Lung (tissue), 12 donors: ENCODE results near the gene THRB. TPM values are rescaled to one million over a fixed set of nuclear protein-coding genes. Genes with fewer than 3 reads are reported as not detected.
A peak's percentile ranks its signal among the peaks of the same experiment; 100 is the strongest.

Source experiments
- ATAC-seq: fragments of 200-7000 bp; cut with Tn5 transposase; one replicate; pipeline ENCODE4 v1.9.1; 2020; ENCODE audit warnings: moderate number of reproducible peaks; ENCODE audit not compliant: insufficient read depth, low FRiP score
- DNase-seq, 3 donors: peaks; one replicate each; pipeline ENCODE4 v3.0.0-alpha.2; 2013 to 2017
- H3K27ac ChIP-seq, 2 donors: one replicate each; pipeline ENCODE4 v1.5.1; 2013; ENCODE audit warnings: mild to moderate bottlenecking in 2 of 2, moderate library complexity in 2 of 2, control low read depth in 1 of 2, inconsistent platforms in 1 of 2, low read depth in 1 of 2, low read length in 1 of 2
- H3K27me3 ChIP-seq, 3 donors: one replicate each; pipeline ENCODE4 v1.5.1; 2013; ENCODE audit warnings: low read length in 2 of 3; ENCODE audit not compliant: control insufficient read depth in 3 of 3, insufficient read depth in 3 of 3
- H3K36me3 ChIP-seq, 4 donors: one replicate each; pipeline ENCODE4 v1.5.1; 2013; ENCODE audit warnings: low read length in 4 of 4, mild to moderate bottlenecking in 1 of 4, moderate library complexity in 1 of 4; ENCODE audit not compliant: control insufficient read depth in 4 of 4, insufficient read depth in 4 of 4
- H3K4me1 ChIP-seq, 5 donors: one replicate each; pipeline ENCODE4 v1.5.1; 2013; ENCODE audit warnings: low read length in 5 of 5, mild to moderate bottlenecking in 2 of 5, moderate library complexity in 1 of 5; ENCODE audit not compliant: control insufficient read depth in 5 of 5, insufficient read depth in 5 of 5
- H3K4me3 ChIP-seq: one replicate; pipeline ENCODE4 v1.5.1; 2013; ENCODE audit warnings: mild to moderate bottlenecking, control low read depth, moderate library complexity
- H3K9ac ChIP-seq, 2 donors: one replicate each; pipeline ENCODE4 v1.5.1; 2013; ENCODE audit warnings: low read length in 2 of 2, control low read depth in 1 of 2; ENCODE audit not compliant: insufficient read depth in 1 of 2
- H3K9me3 ChIP-seq, 4 donors: one replicate each; pipeline ENCODE4 v1.5.1; 2013; ENCODE audit warnings: low read length in 3 of 4, mild to moderate bottlenecking in 1 of 4, moderate library complexity in 1 of 4; ENCODE audit not compliant: control insufficient read depth in 4 of 4, insufficient read depth in 3 of 4
- CTCF ChIP-seq: IDR thresholded peaks from 2 replicates; pipeline ENCODE4 v1.5.1; 2012; ENCODE audit warnings: mild to moderate bottlenecking; ENCODE audit errors: control extremely low read depth, extremely low read depth
- WGBS, 2 donors: extraction: QIAGEN DNeasy Blood & Tissue Kit; methylation state at CpG; one replicate each; pipeline ENCODE4 v1.1.7; 2013; 5-methylcytosine and 5-hydroxymethylcytosine counted together
- polyA plus RNA-seq, 2 donors: library from polyadenylated mRNA; stranded (reverse); fragments of 200-250 nt; gene quantifications; one replicate each; pipeline ENCODE4 v1.2.1, GENCODE V29; 2013
- total RNA-seq, 2 donors: library from RNA; depleted of rRNA in 1 of 2; stranded (reverse); fragments of >200 nt in 1 of 2; gene quantifications; one replicate each; pipeline ENCODE4 v1.2.1, GENCODE V29; 2014 to 2021
- donor health status: control.
- donor health status: control.
- donor health status: Bipolar disorder and iron deficiency.
- donor health status: healthy.
- donor health status: DM: yes; HTN: yes; CAD: no.

The THRB gene
- total and polyA plus RNA-seq, 4 donors = 2.1 to 23.5 (median 6.1) TPM

- no peak overlapping the region for H3K27ac ChIP-seq
- H3K9me3 ChIP-seq = no peaks in the 10 kb centered on the region
- no peak for ATAC-seq
- no peaks in the 10 kb centered on the region for H3K27me3 ChIP-seq
- no peak overlapping the region for H3K9ac ChIP-seq
- H3K4me3 ChIP-seq = no peak overlapping the region
- H3K4me1 ChIP-seq = peaks cover 0 to 10% (median 3%) of the 10 kb centered on the region in 5 donors
- DNase-seq = peak; percentile 52 to 82 (median 71)
- H3K36me3 ChIP-seq = no peaks in the 10 kb centered on the region
- 70 to 72% methylated on average over 11 to 12 of the region's 12 CpGs for WGBS, 2 donors
- no peak for TF ChIP-seq CTCF
Observed at GRCh38 chr3:24160424-24161095, 334.1 kb downstream of the THRB start.

GRCh38 chr3:24158761-24159454 lies 335.7 kb downstream of the THRB start:
- 38 to 59% methylated on average over 6 of the region's 6 CpGs for WGBS, 2 donors
- Histone ChIP-seq H3K27me3 (no peaks in the 10 kb centered on the region), H3K27ac (no peak overlapping the region), H3K36me3 (no peaks in the 10 kb centered on the region), H3K9ac (no peak overlapping the region), H3K4me1 (peaks cover 0 to 10% (median 3%) of the 10 kb centered on the region in 5 donors), H3K9me3 (no peaks in the 10 kb centered on the region), H3K4me3 (no peak overlapping the region)
- TF ChIP-seq CTCF = no peak
- ATAC-seq (no peak), DNase-seq (no peak)

- ATAC-seq (no peak), DNase-seq (no peak)
- Histone ChIP-seq H3K9ac (no peak overlapping the region), H3K36me3 (no peaks in the 10 kb centered on the region), H3K4me1 (peaks cover 0 to 11% (median 3%) of the 10 kb centered on the region in 5 donors), H3K27ac (no peak overlapping the region), H3K9me3 (no peaks in the 10 kb centered on the region), H3K4me3 (no peak overlapping the region), H3K27me3 (no peaks in the 10 kb centered on the region)
- no peak for TF ChIP-seq CTCF
- WGBS, 2 donors = 84 to 96% methylated on average over 4 of the region's 4 CpGs
Observed at GRCh38 chr3:24157106-24157505, 337.5 kb downstream of the THRB start.
